GM23338 (cell line): ENCODE measurements around the gene URM1.
"Not testable (repeated sequence)": the region's sequence is repeated elsewhere in the genome, so short reads cannot be mapped to it uniquely, and the experiment has no call there.

Experiments
- CREB1 ChIP-seq: fragments of 250-450 bp; sonication (Bioruptor Pico); IDR thresholded peaks from 2 replicates; pipeline ENCODE4 v1.5.0; 2020; ENCODE audit warnings: low read depth, mild to moderate bottlenecking, moderate library complexity
- ETS1 ChIP-seq: IDR thresholded peaks from 2 replicates; pipeline ENCODE4 v1.6.1; 2016; ENCODE audit warnings: antibody characterized with exemption
- EZH2 ChIP-seq: fragments of 200-600 bp; sonication (generic); IDR thresholded peaks from one replicate; pipeline ENCODE4 v1.8.0; 2017; ENCODE audit warnings: antibody characterized with exemption, mild to moderate bottlenecking, low read depth; ENCODE audit not compliant: unreplicated experiment
- EZH2phosphoT487 ChIP-seq: fragments of 200-600 bp; sonication (generic); IDR thresholded peaks from one replicate; pipeline ENCODE4 v1.8.1; 2018; ENCODE audit warnings: antibody characterized with exemption; ENCODE audit not compliant: unreplicated experiment
- JUNB ChIP-seq: IDR thresholded peaks from one replicate; pipeline ENCODE4 v1.6.1; 2016; ENCODE audit warnings: antibody characterized with exemption; ENCODE audit not compliant: unreplicated experiment
- NANOG ChIP-seq: IDR thresholded peaks from 2 replicates; pipeline ENCODE4 v1.6.1; 2016; ENCODE audit warnings: antibody characterized with exemption, borderline replicate concordance
- POLR2AphosphoS5 ChIP-seq: IDR thresholded peaks from 2 replicates; pipeline ENCODE4 v1.6.1; 2016; ENCODE audit warnings: antibody characterized with exemption, low read depth
- REST ChIP-seq: IDR thresholded peaks from one replicate; pipeline ENCODE4 v1.6.1; 2018; ENCODE audit warnings: antibody characterized with exemption; ENCODE audit not compliant: unreplicated experiment
- STAT1 ChIP-seq: IDR thresholded peaks from one replicate; pipeline ENCODE4 v1.6.1; 2016; ENCODE audit warnings: antibody characterized with exemption; ENCODE audit not compliant: unreplicated experiment
- ZNF114 ChIP-seq: fragments of 250-450 bp; sonication (Bioruptor Pico); IDR thresholded peaks from 2 replicates; pipeline ENCODE4 v1.5.0; 2020; ENCODE audit warnings: mild to moderate bottlenecking, moderate library complexity
- ZNF331 ChIP-seq: fragments of 250-450 bp; sonication (Bioruptor Pico); IDR thresholded peaks from 2 replicates; pipeline ENCODE4 v1.5.0; 2020; ENCODE audit warnings: low read depth, mild to moderate bottlenecking, moderate library complexity
- ZNF462 ChIP-seq: fragments of 250-450 bp; sonication (Bioruptor Pico); IDR thresholded peaks from 2 replicates; pipeline ENCODE4 v1.5.0; 2020; ENCODE audit warnings: mild to moderate bottlenecking, moderate library complexity
- TF ChIP-seq, protein P1 (sequence below), 2 experiments: fragments of 200-600 bp in 1 of 2; sonication (generic) in 1 of 2; conservative IDR thresholded peaks; 2 replicates each; pipeline versions ENCODE4 v1.5.1 to v1.6.1; 2016 to 2017; ENCODE audit warnings: antibody characterized with exemption in 2 of 2, low read depth in 2 of 2, mild to moderate bottlenecking in 2 of 2, moderate library complexity in 1 of 2

DNA sequence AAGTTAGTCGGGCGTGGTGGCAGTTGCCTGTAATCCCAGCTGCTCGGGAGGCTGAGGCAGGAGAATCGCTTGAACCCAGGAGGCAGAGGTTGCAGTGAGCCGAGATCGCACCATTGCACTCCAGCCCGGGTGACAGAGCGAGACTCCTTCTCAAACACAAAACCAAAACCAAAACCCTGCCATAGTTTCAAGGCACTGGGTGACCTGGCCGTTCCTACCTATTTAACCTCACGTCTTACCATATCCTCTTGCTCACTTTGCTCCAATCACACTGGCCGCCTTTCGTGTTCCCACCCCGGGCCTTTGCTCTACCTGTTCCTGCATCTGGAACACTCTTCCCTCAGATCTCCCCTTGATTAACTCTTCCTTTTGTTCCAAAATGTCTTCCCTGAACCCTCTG, 42.6 kb downstream of the URM1 start:
- TF ChIP-seq, protein P1, sequence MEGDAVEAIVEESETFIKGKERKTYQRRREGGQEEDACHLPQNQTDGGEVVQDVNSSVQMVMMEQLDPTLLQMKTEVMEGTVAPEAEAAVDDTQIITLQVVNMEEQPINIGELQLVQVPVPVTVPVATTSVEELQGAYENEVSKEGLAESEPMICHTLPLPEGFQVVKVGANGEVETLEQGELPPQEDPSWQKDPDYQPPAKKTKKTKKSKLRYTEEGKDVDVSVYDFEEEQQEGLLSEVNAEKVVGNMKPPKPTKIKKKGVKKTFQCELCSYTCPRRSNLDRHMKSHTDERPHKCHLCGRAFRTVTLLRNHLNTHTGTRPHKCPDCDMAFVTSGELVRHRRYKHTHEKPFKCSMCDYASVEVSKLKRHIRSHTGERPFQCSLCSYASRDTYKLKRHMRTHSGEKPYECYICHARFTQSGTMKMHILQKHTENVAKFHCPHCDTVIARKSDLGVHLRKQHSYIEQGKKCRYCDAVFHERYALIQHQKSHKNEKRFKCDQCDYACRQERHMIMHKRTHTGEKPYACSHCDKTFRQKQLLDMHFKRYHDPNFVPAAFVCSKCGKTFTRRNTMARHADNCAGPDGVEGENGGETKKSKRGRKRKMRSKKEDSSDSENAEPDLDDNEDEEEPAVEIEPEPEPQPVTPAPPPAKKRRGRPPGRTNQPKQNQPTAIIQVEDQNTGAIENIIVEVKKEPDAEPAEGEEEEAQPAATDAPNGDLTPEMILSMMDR (conservative IDR thresholded peaks at IDR 0.05; ENCODE audit: low read depth in 2 of 2) = not testable (repeated sequence)
- not testable (repeated sequence) for TF ChIP-seq EZH2; ETS1; POLR2AphosphoS5; REST; EZH2phosphoT487; NANOG; CREB1 (CRISPR knock-in tag); JUNB; ZNF114 (CRISPR knock-in tag); STAT1; ZNF331; ZNF462 (CRISPR knock-in tag)
